ENCODE data around the gene TRIOBP. TPM values are rescaled to one million over a fixed set of nuclear protein-coding genes. Genes with fewer than 3 reads are reported as not detected.

Gene TRIOBP
- total RNA-seq, 4 donors from 2014 or later = 54.6 to 89.1 (median 83.6) TPM

GRCh38 chr22:37681001-37681424 is 15.8 kb upstream of the TRIOBP start:
- peaks cover 0 to 48% (median 10%) of the 10 kb centered on the region in 4 donors for H3K4me1 ChIP-seq
- peak overlapping the region in 2 of 4 donors; percentile 14 to 30 for H3K27ac ChIP-seq
- TF ChIP-seq, protein P1, sequence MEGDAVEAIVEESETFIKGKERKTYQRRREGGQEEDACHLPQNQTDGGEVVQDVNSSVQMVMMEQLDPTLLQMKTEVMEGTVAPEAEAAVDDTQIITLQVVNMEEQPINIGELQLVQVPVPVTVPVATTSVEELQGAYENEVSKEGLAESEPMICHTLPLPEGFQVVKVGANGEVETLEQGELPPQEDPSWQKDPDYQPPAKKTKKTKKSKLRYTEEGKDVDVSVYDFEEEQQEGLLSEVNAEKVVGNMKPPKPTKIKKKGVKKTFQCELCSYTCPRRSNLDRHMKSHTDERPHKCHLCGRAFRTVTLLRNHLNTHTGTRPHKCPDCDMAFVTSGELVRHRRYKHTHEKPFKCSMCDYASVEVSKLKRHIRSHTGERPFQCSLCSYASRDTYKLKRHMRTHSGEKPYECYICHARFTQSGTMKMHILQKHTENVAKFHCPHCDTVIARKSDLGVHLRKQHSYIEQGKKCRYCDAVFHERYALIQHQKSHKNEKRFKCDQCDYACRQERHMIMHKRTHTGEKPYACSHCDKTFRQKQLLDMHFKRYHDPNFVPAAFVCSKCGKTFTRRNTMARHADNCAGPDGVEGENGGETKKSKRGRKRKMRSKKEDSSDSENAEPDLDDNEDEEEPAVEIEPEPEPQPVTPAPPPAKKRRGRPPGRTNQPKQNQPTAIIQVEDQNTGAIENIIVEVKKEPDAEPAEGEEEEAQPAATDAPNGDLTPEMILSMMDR (IDR thresholded peaks at IDR 0.05) = no peak
- TF ChIP-seq POLR2A (IDR thresholded peaks at IDR 0.05) = no peak
- no peaks in the 10 kb centered on the region for H3K9me3 ChIP-seq
- H3K27me3 ChIP-seq = no peaks in the 10 kb centered on the region
- no peak overlapping the region for H3K4me3 ChIP-seq
- DNase-seq = no peak
- no peaks in the 10 kb centered on the region for H3K36me3 ChIP-seq

DNA sequence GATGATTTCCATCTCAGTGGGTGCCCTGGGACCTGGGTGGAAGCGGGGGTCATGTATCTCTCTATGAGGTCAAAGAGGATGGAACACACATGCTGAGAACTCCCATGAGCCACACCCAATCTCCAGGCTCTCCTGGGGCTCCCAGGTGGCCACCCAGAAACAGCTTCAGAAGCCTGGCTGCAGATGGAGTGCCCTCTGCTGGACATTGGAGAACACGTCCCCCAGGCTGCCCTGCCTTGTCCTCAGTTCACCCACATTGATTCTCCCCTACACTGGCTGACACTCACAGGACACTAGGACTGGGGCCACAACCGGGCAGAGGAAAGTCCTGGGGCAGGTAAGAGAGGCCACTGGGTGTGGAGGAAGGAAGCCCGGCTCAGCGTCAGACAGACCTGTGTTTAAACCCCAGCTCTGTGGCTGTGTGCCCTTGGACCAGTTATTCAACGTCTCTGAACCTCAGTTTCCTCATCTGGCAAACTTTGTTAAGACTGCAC is 15.2 kb upstream of the TRIOBP start:
- Histone ChIP-seq H3K4me1 (peaks cover 0 to 44% (median 8%) of the 10 kb centered on the region in 4 donors), H3K27me3 (no peaks in the 10 kb centered on the region), H3K9me3 (no peaks in the 10 kb centered on the region), H3K36me3 (no peaks in the 10 kb centered on the region), H3K27ac (peak overlapping the region in 2 of 4 donors; percentile 14 to 30), H3K4me3 (no peak overlapping the region)
- no peak for TF ChIP-seq POLR2A (IDR thresholded peaks at IDR 0.05)
- TF ChIP-seq, protein P1 (IDR thresholded peaks at IDR 0.05) = peak; percentile 77 to 96 (median 92)
- peak; percentile 66 to 91 (median 79) for DNase-seq

GRCh38 chr22:37684803-37685615 is 11.8 kb upstream of the TRIOBP start:
- H3K36me3 ChIP-seq = peaks cover 0 to 17% (median 0%) of the 10 kb centered on the region in 3 donors
- H3K9me3 ChIP-seq = no peaks in the 10 kb centered on the region
- no peaks in the 10 kb centered on the region for H3K27me3 ChIP-seq
- H3K27ac ChIP-seq = peak overlapping the region; percentile 79 to 90 (median 86)
- peak; percentile 36 to 75 for TF ChIP-seq POLR2A (IDR thresholded peaks at IDR 0.05)
- TF ChIP-seq, protein P1 (IDR thresholded peaks at IDR 0.05) = peak in 1 of 6 experiments; percentile 5
- no peak overlapping the region for H3K4me3 ChIP-seq
- DNase-seq = peak in 2 of 3 donors; percentile 74 to 85
- H3K4me1 ChIP-seq = peaks cover 7 to 54% (median 17%) of the 10 kb centered on the region in 4 donors

GRCh38 chr22:37686002-37686982 is 10.6 kb upstream of the TRIOBP start, which contains the start of gene NOL12:
Gene NOL12 (plus strand): TSS chr22:37686343. CDS start chr22:37686393, 50 bp downstream.
- Histone ChIP-seq H3K27ac (peak within 1 kb of the TSS; percentile 79 to 90 (median 86)), H3K27me3 (no peaks in the 10 kb centered on the region), H3K36me3 (peaks cover 0 to 30% (median 0%) of the 10 kb centered on the region in 3 donors), H3K4me1 (peaks cover 7 to 47% (median 16%) of the 10 kb centered on the region in 4 donors), H3K9me3 (no peaks in the 10 kb centered on the region), H3K4me3 (peak within 1 kb of the TSS; percentile 74 to 95 (median 81))
- TF ChIP-seq, protein P1 (IDR thresholded peaks at IDR 0.05) = no peak
- peak in 1 of 2 donors; percentile 81 for TF ChIP-seq POLR2A (IDR thresholded peaks at IDR 0.05)
- peak; percentile 67 to 91 (median 87) for DNase-seq

- H3K4me1 ChIP-seq = peaks cover 7 to 35% (median 12%) of the 10 kb centered on the region in 4 donors
- H3K27ac ChIP-seq = no peak overlapping the region
- no peak for DNase-seq
- H3K4me3 ChIP-seq = no peak overlapping the region
- no peaks in the 10 kb centered on the region for H3K27me3 ChIP-seq
- TF ChIP-seq POLR2A (IDR thresholded peaks at IDR 0.05) = no peak
- TF ChIP-seq, protein P1 (IDR thresholded peaks at IDR 0.05) = no peak
- H3K36me3 ChIP-seq = peaks cover 0 to 65% (median 0%) of the 10 kb centered on the region in 3 donors
- H3K9me3 ChIP-seq = no peaks in the 10 kb centered on the region
These were observed 6.4 kb upstream of the TRIOBP start for GRCh38 chr22:37690407-37690806.

All from Peyer's patch (tissue), 4 donors.